IPS-NIHi7 (cell line): ENCODE results near the gene GPALPP1.
"Not testable (repeated sequence)": the region's sequence is repeated elsewhere in the genome, so short reads cannot be mapped to it uniquely, and the experiment has no call there.

ENCODE experiments used
- DNase-seq: peaks from one replicate; pipeline ENCODE4 v3.0.0; 2012; ENCODE audit warnings: mixed read lengths; ENCODE audit errors: extremely low spot score

GPALPP1 gene

DNA sequence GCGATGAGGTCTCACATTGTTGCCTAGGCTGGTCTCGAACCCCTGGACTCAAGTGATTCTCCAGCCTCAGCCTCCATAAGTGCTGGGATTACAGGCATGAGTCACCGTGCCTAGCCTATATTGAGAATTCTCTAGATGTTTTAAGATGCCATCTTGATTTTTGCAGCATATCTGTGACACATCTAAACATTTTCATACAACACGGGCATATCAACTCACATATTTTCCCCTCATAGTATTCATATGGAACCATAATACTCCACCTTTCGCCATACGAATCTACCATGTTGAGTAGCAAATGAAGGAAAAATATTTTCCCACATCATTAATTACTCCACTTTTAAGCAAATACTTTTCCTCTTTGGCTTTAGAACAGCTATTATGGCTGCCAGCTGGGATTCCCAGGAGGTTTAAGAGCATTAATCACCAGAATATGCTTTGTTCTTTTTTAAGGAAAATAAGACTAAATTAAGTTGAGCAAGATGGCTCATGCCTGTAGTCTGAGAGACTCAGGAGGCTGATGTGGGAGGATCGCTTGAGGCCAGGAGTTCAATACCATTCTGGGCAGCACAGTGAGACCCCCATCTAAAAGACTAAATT, 74.0 kb downstream of the GPALPP1 start:
- no peak for DNase-seq

DNA sequence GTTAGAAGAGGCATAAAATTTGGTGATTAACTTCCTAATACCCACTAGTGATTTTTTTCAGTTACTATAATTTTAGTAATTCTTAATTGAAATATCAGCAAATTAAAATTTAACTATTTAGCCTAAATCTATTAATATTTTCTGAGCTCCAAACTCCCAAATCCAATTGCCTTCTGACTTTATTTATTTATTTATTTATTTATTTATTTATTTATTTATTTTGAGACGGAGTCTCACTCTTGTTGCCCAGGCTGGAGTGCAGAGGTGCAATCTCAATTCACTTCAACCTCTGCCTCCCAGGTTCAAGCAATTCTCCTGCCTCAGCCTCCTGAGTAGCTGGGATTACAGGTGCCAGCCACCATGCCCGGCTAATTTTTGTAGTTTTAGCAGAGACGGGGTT, 74.6 kb downstream of the GPALPP1 start:
- not testable (repeated sequence) for DNase-seq

DNA sequence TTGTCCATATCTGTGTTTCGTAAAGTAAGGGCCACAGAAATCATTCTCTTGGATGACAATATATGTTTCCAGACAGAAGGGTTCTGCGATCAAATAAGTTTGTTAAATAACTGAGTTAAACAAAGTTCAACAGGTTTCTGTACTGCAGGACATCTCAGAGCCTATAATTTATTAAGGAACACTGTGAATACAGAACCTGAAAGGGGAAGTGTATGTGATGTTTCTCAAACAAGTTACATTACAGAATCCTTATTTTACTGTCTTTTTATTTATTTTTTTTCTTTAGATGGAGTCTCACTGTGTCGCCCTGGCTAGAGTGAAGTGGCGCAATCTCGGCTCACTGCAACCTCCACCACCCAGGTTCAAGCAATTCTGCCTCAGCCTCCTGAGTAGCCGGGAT, 75.6 kb downstream of the GPALPP1 start:
- no peak for DNase-seq

DNA sequence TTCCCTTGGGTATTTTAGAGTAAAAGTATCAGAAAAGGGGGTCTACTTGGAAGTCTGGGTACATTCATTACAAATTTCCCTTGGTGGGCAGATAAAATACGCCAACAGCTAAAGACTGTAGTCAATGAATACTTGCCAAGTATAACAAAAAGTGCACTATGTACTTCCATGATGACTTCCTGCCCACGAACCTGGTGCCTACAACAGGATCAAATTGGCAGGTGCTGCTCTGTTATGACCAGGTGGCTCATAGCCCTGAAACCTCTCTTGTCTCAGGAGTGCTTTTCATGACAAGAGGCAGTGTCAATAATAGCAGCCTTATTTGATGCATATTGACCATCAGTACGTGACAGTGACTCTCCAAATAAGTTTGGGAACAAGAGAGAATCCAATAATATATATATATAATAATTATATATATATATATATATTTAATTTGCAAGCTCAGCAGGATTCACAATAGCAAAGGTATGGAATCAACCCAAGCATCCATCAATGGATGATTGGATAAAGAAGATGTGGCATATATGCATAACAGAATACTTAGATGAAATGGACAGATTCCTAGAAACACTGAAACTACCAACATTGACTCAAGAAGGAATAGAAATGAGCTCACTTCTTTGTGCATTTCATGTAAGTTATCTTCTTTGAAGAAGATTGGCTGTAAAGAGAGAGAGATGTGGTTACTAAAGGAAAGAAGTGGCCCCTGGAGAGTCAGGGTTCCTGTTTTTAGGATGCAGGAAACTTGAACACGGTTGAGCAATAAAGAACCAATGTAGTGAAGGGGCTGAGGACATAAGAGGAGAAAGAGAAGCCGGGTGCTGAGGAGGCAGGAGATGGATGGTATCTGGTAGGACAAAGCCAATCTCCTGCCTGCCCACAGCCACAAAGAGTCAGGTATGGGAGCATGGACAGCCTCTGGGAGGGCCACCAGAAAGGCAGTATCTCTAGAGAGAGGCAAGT, 79.0 kb downstream of the GPALPP1 start:
- DNase-seq: no peak

DNA sequence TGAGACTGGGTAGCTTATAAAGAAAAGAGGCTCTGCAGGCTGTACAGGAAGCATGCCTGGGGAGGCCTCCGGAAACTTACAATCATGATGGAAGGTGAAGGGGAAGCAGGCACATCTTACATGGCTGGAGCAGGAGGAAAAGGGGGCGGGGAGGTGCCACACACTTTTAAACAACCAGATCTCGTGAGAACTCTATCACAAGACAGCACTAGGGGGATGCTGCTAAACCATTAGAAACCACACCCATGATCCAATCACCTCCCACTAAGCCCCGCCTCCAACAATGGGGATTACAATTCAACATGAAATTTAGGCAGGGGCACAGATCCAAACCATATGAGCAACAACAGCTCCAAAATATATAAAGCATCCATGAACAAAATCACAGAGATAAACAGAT, 84.5 kb downstream of the GPALPP1 start:
- DNase-seq: no peak

DNA sequence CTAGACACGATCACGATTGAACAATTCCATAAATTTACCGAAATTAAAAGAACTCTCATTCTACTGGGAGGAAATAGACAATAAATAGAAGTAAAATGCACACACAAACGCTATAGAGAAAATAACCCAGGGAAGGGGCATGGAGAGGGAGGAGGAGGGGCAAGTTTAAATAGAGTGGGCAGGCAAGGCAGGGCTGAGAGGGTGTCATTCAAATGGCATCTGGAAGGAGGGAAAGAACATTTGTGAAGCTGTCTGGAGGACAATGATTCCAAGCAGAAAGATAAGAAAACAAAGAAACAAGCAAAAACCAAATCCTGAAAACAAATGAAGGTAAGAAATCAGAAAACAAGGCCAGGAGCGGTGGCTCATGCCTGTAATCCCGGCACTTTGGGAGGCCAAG, 85.4 kb downstream of the GPALPP1 start:
- peak; percentile 32 for DNase-seq

DNA sequence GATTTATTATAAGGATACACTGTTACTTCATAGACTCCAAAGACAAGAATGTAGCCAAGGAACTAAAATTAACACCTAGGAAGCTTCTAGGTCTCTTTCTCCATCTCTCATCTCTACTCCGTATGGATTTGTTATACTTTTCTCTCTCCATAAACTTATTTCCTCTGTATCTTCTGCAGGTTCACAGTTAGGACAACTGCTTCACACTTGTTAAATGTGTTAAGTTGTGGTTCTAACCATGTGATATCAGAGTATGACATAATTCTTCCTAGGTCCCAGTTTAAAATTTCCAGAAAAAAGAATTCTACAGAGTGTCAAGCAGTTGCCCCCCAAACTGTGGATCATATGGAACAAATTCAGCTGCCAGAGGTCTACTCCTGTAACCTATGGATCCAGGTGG, 88.7 kb downstream of the GPALPP1 start:
- no peak for DNase-seq
